Measurements from ENCODE around the gene YPEL3.
A peak's percentile ranks its signal among the peaks of the same experiment; 100 is the strongest.

The YPEL3 gene

DNA sequence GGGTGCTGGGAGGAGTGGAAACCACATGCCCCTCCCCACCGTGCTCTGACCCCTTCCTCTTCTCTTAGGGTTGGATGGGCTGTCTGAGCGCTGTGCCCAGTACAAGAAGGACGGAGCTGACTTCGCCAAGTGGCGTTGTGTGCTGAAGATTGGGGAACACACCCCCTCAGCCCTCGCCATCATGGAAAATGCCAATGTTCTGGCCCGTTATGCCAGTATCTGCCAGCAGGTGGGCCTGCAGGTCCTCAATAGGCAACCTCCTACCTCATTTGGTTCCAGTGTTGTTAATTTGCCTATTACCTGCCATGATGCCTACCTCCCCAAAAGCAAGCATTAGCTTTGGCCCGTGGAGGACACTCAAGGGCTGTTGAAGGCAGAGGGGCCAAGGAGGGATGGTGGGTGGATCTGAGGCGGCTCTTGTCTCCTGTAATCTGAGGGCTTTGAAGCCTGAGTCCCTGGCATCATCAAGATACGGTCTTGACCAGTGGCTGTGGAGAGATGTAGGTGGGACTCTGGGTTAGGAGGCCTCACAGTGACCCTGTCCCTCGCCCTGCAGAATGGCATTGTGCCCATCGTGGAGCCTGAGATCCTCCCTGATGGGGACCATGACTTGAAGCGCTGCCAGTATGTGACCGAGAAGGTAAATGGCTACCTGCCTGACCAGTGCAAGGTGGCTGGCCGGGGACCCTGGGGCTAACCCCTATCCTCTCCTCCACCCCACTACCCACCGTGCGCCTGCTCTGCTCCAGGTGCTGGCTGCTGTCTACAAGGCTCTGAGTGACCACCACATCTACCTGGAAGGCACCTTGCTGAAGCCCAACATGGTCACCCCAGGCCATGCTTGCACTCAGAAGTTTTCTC is 27.0 kb downstream of the YPEL3 start:
- no peak for DNase-seq (ENCODE audit: low spot score)

DNA sequence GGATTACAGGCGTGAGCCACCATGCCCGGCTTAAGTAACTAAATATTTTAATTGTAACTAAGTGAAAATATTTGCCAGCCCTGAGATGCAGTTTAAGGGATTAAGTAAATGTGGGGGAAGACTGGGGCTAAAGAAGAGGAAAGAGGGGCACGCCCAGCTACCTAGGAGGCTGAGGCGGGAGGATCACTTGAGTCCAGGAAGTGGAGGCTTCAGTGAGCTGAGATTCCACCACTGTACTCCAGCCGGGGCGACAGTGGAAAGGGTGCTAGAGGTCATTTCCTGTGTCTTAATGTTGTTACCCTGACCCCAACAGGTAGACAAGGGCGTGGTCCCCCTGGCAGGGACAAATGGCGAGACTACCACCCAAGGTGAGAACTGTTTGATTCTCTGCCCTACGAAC is 27.7 kb downstream of the YPEL3 start:
- no peak for DNase-seq (ENCODE audit: low spot score)

DNA sequence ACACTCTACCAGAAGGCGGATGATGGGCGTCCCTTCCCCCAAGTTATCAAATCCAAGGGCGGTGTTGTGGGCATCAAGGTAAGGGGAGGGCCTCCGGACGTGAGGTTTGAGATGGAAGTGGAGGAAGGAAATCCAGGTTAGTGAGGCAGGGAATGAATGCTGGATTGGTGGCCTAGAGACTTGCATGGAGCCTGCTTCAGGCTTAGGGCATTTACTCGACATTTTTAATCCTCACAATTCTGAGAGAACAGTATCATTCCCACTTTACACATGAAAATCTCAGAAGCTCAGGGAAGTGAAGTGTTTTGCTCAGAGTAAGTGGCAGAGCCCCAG is 28.5 kb downstream of the YPEL3 start:
- no peak for DNase-seq (ENCODE audit: low spot score)

DNA sequence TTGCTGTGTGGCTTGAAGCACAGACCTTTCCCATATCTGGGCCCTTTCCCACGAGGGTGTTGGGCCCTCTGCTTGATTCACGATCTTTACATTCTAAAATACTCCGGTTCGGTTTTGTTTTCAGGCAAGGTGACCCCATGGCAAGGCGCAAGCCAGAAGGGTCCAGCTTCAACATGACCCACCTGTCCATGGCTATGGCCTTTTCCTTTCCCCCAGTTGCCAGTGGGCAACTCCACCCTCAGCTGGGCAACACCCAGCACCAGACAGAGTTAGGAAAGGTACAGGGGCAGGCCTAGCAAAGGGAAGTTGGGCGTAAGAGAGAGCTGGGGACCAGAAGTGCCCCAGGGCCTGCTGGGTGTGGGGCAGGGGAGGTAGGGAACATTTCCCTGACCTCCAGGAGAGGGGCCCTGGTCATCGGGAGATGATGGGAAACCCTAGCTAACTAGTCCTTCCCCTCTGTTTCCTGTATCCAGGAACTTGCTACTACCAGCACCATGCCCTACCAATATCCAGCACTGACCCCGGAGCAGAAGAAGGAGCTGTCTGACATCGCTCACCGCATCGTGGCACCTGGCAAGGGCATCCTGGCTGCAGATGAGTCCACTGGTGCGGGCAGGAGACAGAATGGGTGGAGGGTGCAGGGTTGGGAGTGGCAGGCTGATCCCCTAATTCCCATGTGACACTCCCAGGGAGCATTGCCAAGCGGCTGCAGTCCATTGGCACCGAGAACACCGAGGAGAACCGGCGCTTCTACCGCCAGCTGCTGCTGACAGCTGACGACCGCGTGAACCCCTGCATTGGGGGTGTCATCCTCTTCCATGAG is 29.0 kb downstream of the YPEL3 start:
- peak; percentile 23 for DNase-seq (ENCODE audit: low spot score)

DNA sequence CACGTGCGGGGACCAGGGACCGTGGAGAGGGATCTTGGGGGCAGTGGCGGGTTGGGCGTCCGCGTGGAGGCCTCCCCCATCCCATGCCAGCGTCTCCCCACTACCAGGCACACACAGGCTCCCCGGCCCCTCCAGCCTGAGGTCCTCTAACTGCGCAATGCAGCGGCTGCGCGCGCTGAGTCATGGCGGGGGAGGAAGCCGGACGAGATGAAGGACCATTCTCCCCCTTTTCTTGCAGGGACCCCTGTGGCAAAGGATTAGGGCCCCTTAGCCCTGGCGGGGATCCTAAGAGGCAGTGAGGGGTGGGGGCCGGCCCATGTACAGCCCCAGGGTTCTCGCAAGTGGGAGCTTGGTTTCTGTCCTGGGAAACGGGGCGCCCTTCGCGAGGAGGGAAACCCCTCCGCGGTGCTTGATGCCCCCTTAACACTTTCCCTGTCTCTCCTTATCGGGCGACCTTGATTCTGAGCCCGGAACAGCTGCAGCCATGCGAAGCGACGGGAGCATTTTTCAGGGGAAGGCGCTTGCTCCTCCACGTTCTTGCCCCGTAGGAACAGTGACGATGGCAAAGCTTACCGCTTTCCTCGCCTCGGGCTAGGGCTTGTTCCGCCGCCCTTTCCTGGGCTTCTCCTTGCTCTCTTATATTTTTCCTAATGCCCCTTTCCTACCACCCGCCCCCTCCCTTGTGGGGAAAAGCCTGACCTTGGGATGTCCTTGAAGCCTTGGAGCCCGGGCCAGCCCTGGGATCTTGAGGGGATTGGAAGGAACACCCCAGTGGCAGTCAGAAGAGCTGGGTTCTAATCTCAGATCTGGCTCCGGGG is 29.9 kb downstream of the YPEL3 start:
- no peak for DNase-seq (ENCODE audit: low spot score)

DNA sequence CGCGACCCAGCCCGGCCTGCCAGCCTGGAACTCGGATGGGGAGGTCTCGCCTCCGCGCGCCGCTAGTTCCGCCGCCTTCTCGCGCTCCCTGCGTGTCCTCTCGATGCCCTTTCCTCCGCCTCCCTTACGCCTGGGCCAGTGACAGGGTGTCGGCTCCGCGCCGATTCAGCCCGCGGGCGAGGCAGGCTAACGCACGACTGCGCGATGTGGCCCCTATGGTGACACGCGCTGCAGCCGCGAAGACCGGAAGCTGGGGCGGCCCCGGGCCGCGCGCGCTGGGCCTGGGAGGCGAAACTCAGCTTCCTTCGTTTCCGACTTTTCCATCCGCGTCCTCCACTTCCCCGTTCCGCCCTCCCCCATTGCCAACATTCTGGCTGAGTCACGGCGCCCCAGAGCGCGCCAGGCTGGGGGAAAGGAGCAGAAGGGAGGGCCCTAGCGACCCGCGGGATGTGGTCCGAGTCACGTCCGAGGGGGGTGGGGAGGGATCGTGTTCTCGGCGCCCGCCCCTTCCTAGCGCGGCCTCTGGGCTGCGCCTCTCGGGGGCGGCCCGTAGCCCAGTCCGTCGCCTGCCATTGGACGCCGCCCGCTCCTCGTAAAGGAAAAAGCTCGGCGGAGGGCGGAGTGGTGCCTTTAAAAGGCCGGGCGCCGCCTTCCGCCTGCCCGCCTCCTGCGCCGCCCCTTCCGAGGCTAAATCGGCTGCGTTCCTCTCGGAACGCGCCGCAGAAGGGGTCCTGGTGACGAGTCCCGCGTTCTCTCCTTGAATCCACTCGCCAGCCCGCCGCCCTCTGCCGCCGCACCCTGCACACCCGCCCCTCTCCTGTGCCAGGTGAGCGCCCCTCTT is 30.7 kb downstream of the YPEL3 start, which contains the start of gene ALDOA:
TSS of gene ALDOA (plus strand) at position 659 of the 841 bp plus-strand sequence. CDS start 1,138 bp downstream, outside the sequence.
- DNase-seq (ENCODE audit: low spot score), result peak; percentile 99

DNA sequence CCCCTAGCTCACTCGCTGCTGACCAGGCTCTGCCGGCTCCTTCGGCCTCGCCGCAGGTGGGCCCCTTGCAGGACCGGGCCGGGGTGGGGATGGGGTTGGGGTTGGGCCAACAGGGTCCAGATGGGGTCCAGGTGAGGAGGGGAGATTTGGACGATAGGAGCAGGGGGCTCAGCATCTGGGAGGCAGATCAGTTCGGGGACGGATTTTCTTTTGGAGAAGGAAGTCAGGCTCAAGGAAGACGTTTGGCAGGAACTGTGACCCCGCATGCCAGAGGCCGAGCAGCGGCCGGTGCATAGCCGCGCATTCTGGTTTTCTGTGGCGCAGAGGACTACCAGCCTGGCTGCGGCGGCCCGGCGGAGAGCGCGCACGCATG is 31.3 kb downstream of the YPEL3 start:
- DNase-seq (ENCODE audit: low spot score), result no peak

DNA sequence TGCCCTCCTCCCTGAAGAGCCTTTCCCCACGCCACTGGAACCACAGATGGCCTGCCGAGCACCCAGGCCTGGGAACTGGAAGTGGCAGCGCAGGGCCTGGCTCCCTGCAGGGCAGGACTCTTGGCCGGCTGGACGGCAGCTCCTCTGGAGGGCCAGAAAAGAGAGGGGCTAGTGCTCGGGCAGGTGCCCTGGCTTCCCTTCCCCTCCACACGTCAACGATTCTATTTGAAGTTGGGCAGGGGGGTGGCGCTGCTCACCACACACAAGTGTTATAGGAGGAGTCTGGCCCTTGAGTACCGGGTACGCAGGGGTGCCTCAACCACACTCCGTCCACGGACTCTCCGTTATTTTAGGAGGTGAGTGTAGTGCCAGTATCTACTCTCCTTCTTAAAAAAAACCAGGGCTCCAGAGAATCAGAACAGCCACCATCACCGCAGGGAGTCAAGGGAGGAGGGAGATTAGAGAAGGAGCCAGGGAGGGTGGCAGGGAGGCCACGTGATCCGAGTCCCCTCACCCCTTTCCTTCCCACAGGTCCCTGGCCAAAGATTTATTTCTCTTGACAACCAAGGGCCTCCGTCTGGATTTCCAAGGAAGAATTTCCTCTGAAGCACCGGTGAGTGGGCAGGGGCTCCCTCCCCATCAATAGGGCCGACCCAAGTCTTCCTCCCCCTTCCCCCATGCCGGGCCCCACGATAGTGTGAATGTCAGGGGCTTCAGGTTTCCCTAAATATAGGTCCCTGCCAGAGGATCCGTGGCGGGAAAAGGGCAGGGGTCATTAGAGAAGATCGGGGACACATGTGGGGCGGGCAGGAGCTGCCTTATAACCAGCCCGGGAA is 31.9 kb downstream of the YPEL3 start:
- peak; percentile 71 for DNase-seq (ENCODE audit: low spot score)

DNA sequence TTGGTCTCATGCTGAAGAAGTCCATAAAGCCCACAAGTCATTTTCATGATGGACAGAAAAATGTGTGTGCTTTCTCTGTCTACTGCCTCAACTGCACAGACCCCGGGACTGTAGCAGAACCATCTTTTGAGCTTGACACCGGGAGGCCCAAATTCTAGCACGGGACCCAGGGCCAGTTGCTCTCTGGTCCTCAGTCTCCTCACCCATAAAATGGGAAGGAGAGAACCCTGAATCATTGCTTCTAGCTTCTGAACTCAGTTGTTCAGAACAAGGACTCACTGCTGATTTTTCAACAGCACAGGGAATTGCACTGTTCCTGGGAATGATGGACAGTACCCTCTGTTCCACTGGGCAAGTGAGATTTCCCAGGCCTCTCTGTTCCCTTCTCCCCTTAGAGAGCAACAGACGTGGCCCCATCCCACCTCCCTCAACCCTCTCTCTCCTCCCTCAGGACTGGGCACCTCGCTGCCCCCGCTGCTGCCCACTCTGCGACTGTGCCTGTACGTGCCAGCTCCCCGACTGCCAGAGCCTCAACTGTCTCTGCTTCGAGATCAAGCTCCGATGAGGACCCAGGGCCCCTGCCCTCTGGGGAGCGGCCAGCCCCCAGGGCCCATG is 32.6 kb downstream of the YPEL3 start:
- DNase-seq (ENCODE audit: low spot score), result no peak

DNA sequence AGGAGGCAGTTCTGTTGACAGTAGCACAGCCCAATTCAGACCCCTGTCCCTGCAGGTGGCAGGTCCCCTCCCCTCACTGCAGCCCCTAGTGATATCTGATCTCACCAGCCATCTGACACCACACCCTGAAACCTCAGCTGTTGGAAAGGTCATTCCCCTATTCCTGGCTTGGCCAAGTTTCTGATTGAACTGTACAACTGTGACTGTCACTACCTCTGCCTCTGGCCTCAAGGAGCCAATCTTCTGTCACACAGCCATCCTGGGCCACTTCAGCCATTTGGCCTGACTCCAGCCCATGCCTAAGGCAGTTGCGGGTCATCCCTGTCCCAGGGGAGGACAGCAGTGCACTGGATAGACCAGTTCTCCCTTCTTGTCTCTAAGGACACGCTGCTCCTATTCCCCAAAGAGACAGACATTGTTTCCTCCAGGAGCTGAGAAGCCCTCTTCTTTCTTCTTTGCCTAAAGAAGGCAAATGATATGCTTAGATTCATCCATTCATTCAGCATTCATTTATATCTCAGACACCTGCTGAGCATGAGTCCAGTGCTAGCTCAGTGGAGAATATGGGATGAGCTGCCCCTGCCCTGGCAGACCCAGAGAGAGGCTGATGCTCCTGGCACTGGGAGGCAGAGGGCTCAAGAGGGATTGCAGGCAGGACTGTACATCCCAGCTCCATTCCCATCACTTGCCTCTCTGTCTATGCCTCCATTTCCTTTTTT is 35.0 kb downstream of the YPEL3 start:
- no peak for DNase-seq (ENCODE audit: low spot score)

DNA sequence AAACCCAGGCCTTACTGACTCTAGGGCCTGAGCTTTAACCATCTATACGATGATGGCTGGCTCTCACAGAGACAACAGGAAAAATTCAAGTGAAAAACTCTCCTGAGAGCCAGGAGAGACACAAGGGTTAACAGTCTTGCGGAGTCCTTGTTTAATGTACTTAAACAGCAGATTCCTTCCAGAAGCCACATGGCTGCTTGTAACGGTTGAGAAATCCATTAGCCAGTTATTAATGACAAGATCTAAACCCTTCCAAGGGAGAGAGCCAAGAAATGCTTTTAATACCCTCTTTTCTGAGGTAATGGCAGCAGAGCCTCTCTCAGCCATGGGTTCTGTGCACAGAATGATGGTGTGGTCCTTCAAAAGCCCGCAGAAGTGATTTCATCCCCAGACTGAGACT is 35.7 kb downstream of the YPEL3 start:
- no peak for DNase-seq (ENCODE audit: low spot score)

DNA sequence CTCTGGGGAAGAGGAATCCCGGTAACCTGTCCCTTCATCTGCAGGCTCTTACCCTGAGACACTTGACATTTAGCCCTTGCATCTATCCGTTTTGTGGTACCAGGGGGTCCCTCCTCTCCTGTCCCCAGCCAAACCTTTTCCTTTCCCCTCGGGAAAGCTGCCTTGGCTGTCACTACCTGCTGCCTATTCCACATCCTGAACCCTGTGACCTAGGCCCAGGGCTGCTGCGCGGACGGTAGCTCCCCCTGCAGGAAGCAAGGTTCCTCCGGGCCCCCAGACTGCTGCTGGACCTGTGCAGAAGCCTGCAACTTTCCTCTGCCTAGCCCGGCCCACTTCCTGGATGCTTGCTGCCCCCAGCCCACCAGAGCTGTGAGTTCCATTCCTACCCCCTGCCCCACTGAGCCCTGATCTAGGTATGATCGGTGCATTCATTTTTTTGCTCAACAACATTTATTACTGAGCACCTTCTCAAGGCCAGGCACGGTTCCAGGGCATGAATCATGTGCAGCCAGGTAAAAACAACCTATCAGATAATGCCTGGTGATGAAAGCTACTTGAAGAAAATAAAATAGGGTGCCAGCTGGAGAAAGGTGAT is 41.0 kb downstream of the YPEL3 start:
- peak; percentile 68 for DNase-seq (ENCODE audit: low spot score)

DNA sequence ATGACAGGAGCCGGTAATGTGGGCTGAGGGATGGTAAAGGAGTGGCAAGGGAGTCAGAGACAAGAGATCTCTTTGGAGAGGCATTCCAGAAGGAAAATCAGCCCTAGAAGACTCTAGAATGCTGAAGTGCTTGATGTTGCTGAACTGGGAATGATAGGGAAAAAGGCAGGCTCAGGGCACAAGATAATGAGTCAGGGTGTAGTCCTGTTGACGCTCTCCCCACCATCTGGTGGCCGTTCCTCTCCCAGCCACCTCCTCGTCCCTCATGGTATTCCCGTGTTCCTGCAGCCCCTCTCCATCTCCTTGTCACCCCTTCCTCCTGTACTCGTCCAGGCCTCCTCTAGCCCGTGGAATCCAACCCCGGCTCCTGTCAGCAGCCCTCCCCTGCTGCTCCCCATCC is 41.6 kb downstream of the YPEL3 start:
- DNase-seq (ENCODE audit: low spot score), result no peak

DNA sequence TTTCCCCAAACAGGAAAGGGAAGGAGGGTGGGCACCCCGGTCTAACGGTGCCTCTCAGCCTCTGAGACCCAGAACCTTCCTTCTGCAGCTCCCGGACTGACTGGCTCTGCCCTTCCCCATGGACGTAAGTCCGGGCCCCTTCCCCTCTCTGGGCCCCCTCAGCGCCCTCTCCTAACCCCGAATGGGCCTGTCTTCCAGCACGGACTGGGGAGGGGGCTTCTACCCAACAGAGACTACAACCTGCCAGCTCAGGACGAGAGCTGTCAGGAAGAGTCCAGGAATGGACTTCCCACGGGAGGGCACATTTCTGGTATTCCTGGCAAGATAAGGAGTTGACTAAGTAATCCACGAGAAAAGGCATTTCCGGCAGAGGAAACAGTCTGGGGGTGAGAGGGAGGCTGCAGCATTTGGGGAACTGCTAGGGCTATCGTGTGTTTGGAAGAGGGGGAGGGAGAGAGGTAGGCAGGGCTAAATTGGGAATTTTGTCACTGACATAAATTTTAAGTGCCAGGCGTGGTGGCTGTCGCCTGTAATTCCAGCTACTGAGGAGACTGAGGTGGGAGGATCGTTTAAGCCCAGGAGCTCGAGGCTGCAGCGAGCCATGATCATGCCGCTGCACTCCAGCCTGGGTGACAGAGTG is 42.5 kb downstream of the YPEL3 start:
- DNase-seq (ENCODE audit: low spot score), result no peak

DNA sequence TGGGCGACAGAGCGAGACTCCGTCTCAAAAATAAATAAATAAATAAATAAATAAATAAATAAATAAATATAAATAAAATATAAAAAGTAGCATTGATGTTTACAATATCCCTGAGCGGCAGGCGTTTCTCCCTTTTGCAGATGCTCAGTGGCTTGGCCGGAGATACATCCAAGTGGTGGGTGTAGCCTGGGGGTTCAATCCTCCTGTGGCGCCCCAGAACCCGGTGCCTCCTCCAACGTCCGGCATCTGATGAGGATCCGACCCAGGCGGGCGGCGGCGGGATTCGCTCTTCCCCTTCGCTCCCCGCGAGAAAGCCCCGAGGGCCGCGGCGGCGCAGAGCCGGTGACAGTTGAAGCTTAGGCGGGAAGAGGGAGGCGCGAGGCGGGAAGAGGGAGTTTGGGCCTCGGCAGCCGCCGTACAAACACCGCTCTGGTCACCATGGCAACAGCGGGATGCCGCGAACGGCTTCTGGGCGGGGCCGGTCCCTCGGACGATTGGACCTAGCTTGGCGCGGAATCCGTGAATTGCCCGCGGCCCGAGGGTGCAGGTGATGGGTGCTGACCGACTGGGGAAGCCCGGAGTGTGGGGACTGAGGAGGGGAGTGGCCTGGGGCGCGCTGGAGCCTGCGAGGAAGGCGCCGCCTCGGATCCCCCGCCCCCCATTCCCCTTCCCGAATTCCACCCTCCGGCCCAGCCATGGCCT is 43.2 kb downstream of the YPEL3 start:
- peak; percentile 92 for DNase-seq (ENCODE audit: low spot score)

DNA sequence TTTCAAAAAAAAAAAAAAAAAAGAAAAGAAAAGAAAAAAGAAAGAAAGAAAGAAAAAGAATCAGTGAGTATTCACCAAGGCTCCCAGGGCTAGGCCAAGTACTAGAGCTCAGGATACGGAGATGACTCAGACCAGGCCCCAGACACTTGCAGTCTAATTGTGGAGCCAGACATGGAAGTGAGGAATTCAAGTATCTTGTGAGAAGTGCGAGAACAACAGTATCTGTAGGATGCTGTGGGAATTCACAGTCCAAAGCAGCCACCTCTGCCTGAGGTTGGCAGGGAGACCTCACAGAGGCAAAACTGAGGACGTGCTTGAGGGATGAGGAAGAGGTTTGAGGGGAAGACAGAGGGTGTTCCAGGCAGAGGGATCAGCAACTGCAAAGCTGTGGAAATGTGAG is 44.5 kb downstream of the YPEL3 start:
- DNase-seq (ENCODE audit: low spot score), result peak; percentile 62

DNA sequence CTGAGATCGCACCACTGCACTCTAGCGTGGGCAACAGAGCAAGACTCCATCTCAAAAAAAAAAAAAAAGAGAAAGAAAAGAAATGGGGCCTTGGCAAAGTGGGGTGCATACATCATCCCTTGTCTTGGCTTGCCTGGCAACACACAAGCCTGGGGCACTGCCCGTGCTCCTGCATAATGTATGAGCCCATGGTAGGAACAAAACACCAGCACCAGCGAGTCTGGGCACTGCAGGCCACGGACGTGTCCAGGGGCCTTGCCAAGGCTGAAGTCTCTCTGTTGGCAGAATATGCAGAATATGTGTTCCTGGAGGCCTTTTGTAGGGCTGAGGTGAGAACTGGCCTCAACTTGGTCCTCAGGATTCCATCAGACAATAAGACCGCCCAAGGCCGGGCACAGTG is 46.1 kb downstream of the YPEL3 start:
- DNase-seq (ENCODE audit: low spot score), result no peak

DNA sequence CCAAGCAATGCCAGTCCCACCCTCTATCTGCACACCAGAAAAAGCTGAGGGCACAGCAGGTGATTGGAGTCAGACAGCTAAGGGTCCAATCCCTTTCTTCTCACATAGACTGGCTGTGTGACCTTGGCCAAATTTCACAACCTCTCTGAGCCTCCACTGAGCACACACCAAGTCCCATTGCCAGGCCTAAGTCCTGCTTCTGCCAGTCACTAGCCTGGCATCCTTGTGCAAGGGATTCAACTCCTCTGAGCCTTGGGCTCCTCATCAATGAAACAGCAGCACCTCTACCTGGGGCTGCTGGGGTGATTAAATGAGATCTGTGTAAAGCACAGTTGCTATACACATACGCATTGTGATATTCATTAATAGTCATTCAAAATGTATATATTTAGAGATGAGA is 49.4 kb downstream of the YPEL3 start:
- no peak for DNase-seq (ENCODE audit: low spot score)

Data from kidney tubule cell (primary cell).